K562 (cell line): ENCODE measurements around the gene CASKIN2. TPM values are rescaled to one million over a fixed set of nuclear protein-coding genes. Genes with fewer than 3 reads are reported as not detected.

Experiments
- CSDE1 ChIP-seq, 2 experiments: fragments of 450-650 bp; IDR thresholded peaks; 2 replicates each; pipeline ENCODE4 v1.6.1; 2016; ENCODE audit warnings: mild to moderate bottlenecking in 1 of 2
- CXXC5 ChIP-seq: fragments of 250-450 bp; sonication (Bioruptor Pico); IDR thresholded peaks from 2 replicates; pipeline ENCODE4 v1.8.0; 2022; ENCODE audit warnings: inconsistent platforms, mild to moderate bottlenecking, moderate library complexity
- ETV5 ChIP-seq: sonication (generic); formaldehyde crosslinking; IDR thresholded peaks from 2 replicates; pipeline ENCODE4 v1.4.0; 2020; ENCODE audit warnings: low read depth, mild to moderate bottlenecking, missing genetic modification reagents
- FIP1L1 ChIP-seq: fragments of 200-400 bp; formaldehyde crosslinking; IDR thresholded peaks from 2 replicates; pipeline ENCODE4 v1.6.1; 2018; ENCODE audit warnings: mild to moderate bottlenecking, low read depth, low read length; ENCODE audit not compliant: poor library complexity, severe bottlenecking
- FUS ChIP-seq: fragments of 200-400 bp; formaldehyde crosslinking; optimal IDR thresholded peaks from 2 replicates; pipeline ENCODE3; 2017; ENCODE audit warnings: low read depth, low read length
- HDAC1 ChIP-seq, 2 experiments: fragments of 450-650 bp; IDR thresholded peaks; 2 replicates each; pipeline ENCODE4 v1.6.1; 2016 to 2017; ENCODE audit warnings: inconsistent platforms in 1 of 2, mild to moderate bottlenecking in 1 of 2, moderate library complexity in 1 of 2
- KLF6 ChIP-seq: fragments of 250-450 bp; sonication (Bioruptor Pico); IDR thresholded peaks from 2 replicates; pipeline ENCODE4 v1.4.0; 2020; ENCODE audit warnings: mild to moderate bottlenecking, moderate library complexity, borderline replicate concordance
- MECOM ChIP-seq: fragments of 250-450 bp; sonication (Bioruptor Pico); IDR thresholded peaks from 2 replicates; pipeline ENCODE4 v1.8.0; 2022; ENCODE audit warnings: inconsistent platforms
- PCBP2 ChIP-seq: fragments of 200-400 bp; formaldehyde crosslinking; IDR thresholded peaks from 2 replicates; pipeline ENCODE4 v1.6.1; 2018; ENCODE audit warnings: low read length, low read depth, mild to moderate bottlenecking, moderate library complexity; ENCODE audit not compliant: poor library complexity, severe bottlenecking
- RBM14 ChIP-seq: fragments of 200-400 bp; formaldehyde crosslinking; IDR thresholded peaks from 2 replicates; pipeline ENCODE4 v1.6.1; 2018; ENCODE audit warnings: low read depth, mild to moderate bottlenecking, low read length, moderate library complexity, borderline replicate concordance; ENCODE audit not compliant: insufficient read depth
- SIN3A ChIP-seq, 2 experiments: fragments of 150-350 bp in 1 of 2; IDR thresholded peaks; 2 replicates each; pipeline ENCODE4 v1.6.1; 2011 to 2016; ENCODE audit warnings: borderline replicate concordance in 2 of 2, low read depth in 2 of 2, low read length in 2 of 2, mild to moderate bottlenecking in 2 of 2, moderate library complexity in 2 of 2; ENCODE audit not compliant: control insufficient read depth in 1 of 2
- SMARCB1 ChIP-seq: IDR thresholded peaks from 2 replicates; pipeline ENCODE4 v1.6.1; 2011; ENCODE audit warnings: improper control_type of control experiment, low read depth; ENCODE audit not compliant: insufficient read length
- SRSF1 ChIP-seq: fragments of 200-400 bp; formaldehyde crosslinking; IDR thresholded peaks from 2 replicates; pipeline ENCODE4 v1.6.1; 2017; ENCODE audit warnings: mild to moderate bottlenecking, low read depth, low read length, moderate library complexity
- STAT5A ChIP-seq: IDR thresholded peaks from 2 replicates; pipeline ENCODE4 v1.6.1; 2012; ENCODE audit warnings: low read length, inconsistent platforms, borderline replicate concordance
- ZFPM2 ChIP-seq: fragments of 250-450 bp; sonication (Bioruptor Pico); IDR thresholded peaks from 2 replicates; pipeline ENCODE4 v1.5.1; 2022; ENCODE audit warnings: mild to moderate bottlenecking
- ZNF384 ChIP-seq: IDR thresholded peaks from 2 replicates; pipeline ENCODE4 v1.6.1; 2012; ENCODE audit warnings: low read depth, low read length, improper control_type of control experiment
- ZNF785 ChIP-seq: fragments of 250-450 bp; sonication (Bioruptor Pico); IDR thresholded peaks from 2 replicates; pipeline ENCODE4 v1.4.0; 2020; ENCODE audit warnings: mild to moderate bottlenecking
- polyA plus RNA-seq, 8 experiments: library from polyadenylated mRNA; depleted of rRNA in 4 of 8; stranded (reverse) in 5 of 8; unstranded in 3 of 8; fragments of >200 nt; fragmentation: Nextera tagmentation in 2 of 8; fragmentation: Illumina TruSeq in 1 of 8; extraction: Ambion mirVana in 2 of 8; extraction: Trizol in 1 of 8; gene quantifications; 2 replicates each; pipeline versions ENCODE4 v1.2.1 to v1.2.3, GENCODE V29; 2011 to 2014; ENCODE audit warnings: inconsistent platforms in 1 of 8, missing spikeins in 1 of 8
- total RNA-seq, 7 experiments: library from RNA; depleted of rRNA in 6 of 7; stranded (reverse); fragments of >200 nt in 6 of 7; fragmentation: Illumina TruSeq in 2 of 7; extraction: Trizol in 2 of 7; gene quantifications; 2 replicates each; pipeline versions ENCODE4 v1.2.1 to v1.2.3, GENCODE V29; 2011 to 2021; ENCODE audit warnings: low replicate concordance in 1 of 7
- TF ChIP-seq, protein P1 (sequence below): fragments of 250-450 bp; sonication (Bioruptor Pico); IDR thresholded peaks from 2 replicates; pipeline ENCODE4 v1.4.0; 2020
- TF ChIP-seq, protein P2 (sequence below), 2 experiments: IDR thresholded peaks; 2 replicates each; pipeline ENCODE4 v1.6.1; 2011; ENCODE audit warnings: borderline replicate concordance in 1 of 2, control low read depth in 1 of 2, low read depth in 1 of 2, low read length in 1 of 2, mild to moderate bottlenecking in 1 of 2, mixed read lengths in 1 of 2, moderate library complexity in 1 of 2; ENCODE audit not compliant: insufficient read depth in 1 of 2, insufficient read length in 1 of 2, poor library complexity in 1 of 2, severe bottlenecking in 1 of 2; ENCODE audit errors: extremely low read depth in 1 of 2
- TF ChIP-seq, protein P3 (sequence below): fragments of 450-650 bp; formaldehyde crosslinking; conservative IDR thresholded peaks from 2 replicates; pipeline ENCODE4 v1.4.0; 2022; ENCODE audit warnings: mild to moderate bottlenecking, missing genetic modification characterization
- TF ChIP-seq, protein P4 (sequence below): sonication (generic); formaldehyde crosslinking; IDR thresholded peaks from 2 replicates; pipeline ENCODE4 v1.8.1; 2023; ENCODE audit warnings: mild to moderate bottlenecking, missing genetic modification reagents

The CASKIN2 gene
- total and polyA plus RNA-seq, 9 of the 15 experiments (the other 6 are each of a cell fraction or from before 2014, with no cell fraction given) = 0.01 to 12.2 (median 2.1) TPM

DNA sequence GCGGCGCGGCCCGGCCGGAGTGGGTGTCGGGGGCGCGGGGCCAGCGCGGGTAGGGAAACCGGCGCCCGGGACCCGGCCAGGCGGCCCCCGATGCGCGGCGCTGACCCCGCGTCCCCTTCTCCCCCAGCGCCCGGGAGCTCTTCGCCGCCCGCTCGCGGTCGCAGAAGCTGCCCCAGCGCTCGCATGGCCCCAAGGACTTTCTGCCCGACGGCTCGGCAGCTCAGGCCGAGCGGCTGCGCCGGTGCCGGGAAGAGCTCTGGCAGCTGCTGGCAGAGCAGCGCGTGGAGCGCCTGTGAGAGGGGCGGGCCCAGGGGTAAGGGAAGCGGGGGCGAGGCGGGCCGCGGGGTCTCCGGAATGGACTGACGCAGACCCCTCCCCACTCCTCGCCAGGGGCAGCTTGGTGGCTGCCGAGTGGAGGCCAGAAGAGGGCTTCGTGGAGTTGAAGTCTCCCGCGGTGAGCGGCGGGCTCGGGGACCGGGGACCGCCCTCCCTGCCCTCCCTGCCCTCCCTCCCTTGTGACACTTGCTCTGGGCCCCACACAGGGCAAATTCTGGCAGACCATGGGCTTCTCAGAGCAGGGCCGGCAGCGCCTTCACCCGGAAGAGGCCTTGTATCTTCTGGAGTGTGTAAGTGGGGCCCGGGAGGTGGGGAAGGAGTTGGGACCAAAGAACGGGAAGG lies 1.4 kb upstream of the CASKIN2 start (continued):
- TF ChIP-seq, protein P1, sequence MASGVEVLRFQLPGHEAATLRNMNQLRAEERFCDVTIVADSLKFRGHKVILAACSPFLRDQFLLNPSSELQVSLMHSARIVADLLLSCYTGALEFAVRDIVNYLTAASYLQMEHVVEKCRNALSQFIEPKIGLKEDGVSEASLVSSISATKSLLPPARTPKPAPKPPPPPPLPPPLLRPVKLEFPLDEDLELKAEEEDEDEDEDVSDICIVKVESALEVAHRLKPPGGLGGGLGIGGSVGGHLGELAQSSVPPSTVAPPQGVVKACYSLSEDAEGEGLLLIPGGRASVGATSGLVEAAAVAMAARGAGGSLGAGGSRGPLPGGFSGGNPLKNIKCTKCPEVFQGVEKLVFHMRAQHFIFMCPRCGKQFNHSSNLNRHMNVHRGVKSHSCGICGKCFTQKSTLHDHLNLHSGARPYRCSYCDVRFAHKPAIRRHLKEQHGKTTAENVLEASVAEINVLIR (CRISPR knock-in tag) = no peak
- no peak for TF ChIP-seq KLF6 (CRISPR knock-in tag)
- no peak for TF ChIP-seq ZNF785 (CRISPR knock-in tag)
- no peak for TF ChIP-seq RBM14
- TF ChIP-seq, protein P2, sequence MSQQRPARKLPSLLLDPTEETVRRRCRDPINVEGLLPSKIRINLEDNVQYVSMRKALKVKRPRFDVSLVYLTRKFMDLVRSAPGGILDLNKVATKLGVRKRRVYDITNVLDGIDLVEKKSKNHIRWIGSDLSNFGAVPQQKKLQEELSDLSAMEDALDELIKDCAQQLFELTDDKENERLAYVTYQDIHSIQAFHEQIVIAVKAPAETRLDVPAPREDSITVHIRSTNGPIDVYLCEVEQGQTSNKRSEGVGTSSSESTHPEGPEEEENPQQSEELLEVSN (IDR thresholded peaks at IDR 0.05; ENCODE audit: borderline replicate concordance in 1 of 2, extremely low read depth in 1 of 2, insufficient read depth in 1 of 2, insufficient read length in 1 of 2, low read depth in 1 of 2, low read length in 1 of 2, poor library complexity in 1 of 2, severe bottlenecking in 1 of 2) = peak in 1 of 2 experiments; percentile 25
- no peak for TF ChIP-seq FUS
- no peak for TF ChIP-seq PCBP2
- no peak for TF ChIP-seq STAT5A
- no peak for TF ChIP-seq MECOM (CRISPR knock-in tag)
- TF ChIP-seq, protein P3, sequence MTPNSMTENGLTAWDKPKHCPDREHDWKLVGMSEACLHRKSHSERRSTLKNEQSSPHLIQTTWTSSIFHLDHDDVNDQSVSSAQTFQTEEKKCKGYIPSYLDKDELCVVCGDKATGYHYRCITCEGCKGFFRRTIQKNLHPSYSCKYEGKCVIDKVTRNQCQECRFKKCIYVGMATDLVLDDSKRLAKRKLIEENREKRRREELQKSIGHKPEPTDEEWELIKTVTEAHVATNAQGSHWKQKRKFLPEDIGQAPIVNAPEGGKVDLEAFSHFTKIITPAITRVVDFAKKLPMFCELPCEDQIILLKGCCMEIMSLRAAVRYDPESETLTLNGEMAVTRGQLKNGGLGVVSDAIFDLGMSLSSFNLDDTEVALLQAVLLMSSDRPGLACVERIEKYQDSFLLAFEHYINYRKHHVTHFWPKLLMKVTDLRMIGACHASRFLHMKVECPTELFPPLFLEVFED (CRISPR knock-in tag) = no peak
- no peak for TF ChIP-seq CSDE1 (IDR thresholded peaks at IDR 0.05)
- TF ChIP-seq ZFPM2 (CRISPR knock-in tag) = no peak
- TF ChIP-seq ZNF384 = no peak
- TF ChIP-seq, protein P4, sequence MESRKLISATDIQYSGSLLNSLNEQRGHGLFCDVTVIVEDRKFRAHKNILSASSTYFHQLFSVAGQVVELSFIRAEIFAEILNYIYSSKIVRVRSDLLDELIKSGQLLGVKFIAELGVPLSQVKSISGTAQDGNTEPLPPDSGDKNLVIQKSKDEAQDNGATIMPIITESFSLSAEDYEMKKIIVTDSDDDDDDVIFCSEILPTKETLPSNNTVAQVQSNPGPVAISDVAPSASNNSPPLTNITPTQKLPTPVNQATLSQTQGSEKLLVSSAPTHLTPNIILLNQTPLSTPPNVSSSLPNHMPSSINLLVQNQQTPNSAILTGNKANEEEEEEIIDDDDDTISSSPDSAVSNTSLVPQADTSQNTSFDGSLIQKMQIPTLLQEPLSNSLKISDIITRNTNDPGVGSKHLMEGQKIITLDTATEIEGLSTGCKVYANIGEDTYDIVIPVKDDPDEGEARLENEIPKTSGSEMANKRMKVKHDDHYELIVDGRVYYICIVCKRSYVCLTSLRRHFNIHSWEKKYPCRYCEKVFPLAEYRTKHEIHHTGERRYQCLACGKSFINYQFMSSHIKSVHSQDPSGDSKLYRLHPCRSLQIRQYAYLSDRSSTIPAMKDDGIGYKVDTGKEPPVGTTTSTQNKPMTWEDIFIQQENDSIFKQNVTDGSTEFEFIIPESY = no peak
- peak; percentile 5 for TF ChIP-seq SMARCB1
- TF ChIP-seq ETV5 (CRISPR knock-in tag) = no peak
- TF ChIP-seq CXXC5 (CRISPR knock-in tag) = 0 out of 2 replicates have a peak, but pooled peaks have one; percentile 8
- TF ChIP-seq SRSF1 = no peak
- no peak for TF ChIP-seq FIP1L1
- peak in 1 of 2 experiments; percentile 67; a peak in 2 of 4 replicates for TF ChIP-seq HDAC1 (IDR thresholded peaks at IDR 0.05)
- TF ChIP-seq SIN3A (IDR thresholded peaks at IDR 0.05; ENCODE audit: borderline replicate concordance in 2 of 2, control insufficient read depth in 1 of 2, low read depth in 2 of 2, low read length in 2 of 2) = peak; percentile 4 to 23; a peak in 1 of 4 replicates
